Vagina (tissue), 2 donors: ENCODE measurements around the gene NALCN.

ENCODE experiments used
- POLR2A ChIP-seq, 2 donors: fragments of 450-650 bp; IDR thresholded peaks; one replicate each; pipeline ENCODE4 v1.6.1; 2017; ENCODE audit warnings: antibody characterized with exemption in 2 of 2, mild to moderate bottlenecking in 2 of 2, moderate library complexity in 2 of 2
- POLR2AphosphoS5 ChIP-seq, 2 donors: sonication (generic); formaldehyde crosslinking; IDR thresholded peaks; one replicate each; pipeline ENCODE4 v1.9.0; 2017; ENCODE audit warnings: antibody characterized with exemption in 2 of 2, mild to moderate bottlenecking in 2 of 2, low read depth in 1 of 2; ENCODE audit not compliant: insufficient read depth in 1 of 2
- TF ChIP-seq, protein P1 (sequence below), 3 experiments: fragments of 450-650 bp in 2 of 3; fragments of 200-600 bp in 1 of 3; sonication (generic) in 1 of 3; IDR thresholded peaks; one replicate each; pipeline ENCODE4 v1.5.1; 2017 to 2019; ENCODE audit warnings: antibody characterized with exemption in 3 of 3, mild to moderate bottlenecking in 2 of 3, moderate library complexity in 2 of 3

GRCh38 chr13:101343128-101343787 lies 73.0 kb downstream of the NALCN start:
- TF ChIP-seq, protein P1, sequence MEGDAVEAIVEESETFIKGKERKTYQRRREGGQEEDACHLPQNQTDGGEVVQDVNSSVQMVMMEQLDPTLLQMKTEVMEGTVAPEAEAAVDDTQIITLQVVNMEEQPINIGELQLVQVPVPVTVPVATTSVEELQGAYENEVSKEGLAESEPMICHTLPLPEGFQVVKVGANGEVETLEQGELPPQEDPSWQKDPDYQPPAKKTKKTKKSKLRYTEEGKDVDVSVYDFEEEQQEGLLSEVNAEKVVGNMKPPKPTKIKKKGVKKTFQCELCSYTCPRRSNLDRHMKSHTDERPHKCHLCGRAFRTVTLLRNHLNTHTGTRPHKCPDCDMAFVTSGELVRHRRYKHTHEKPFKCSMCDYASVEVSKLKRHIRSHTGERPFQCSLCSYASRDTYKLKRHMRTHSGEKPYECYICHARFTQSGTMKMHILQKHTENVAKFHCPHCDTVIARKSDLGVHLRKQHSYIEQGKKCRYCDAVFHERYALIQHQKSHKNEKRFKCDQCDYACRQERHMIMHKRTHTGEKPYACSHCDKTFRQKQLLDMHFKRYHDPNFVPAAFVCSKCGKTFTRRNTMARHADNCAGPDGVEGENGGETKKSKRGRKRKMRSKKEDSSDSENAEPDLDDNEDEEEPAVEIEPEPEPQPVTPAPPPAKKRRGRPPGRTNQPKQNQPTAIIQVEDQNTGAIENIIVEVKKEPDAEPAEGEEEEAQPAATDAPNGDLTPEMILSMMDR (IDR thresholded peaks at IDR 0.05), result no peak
- TF ChIP-seq POLR2AphosphoS5 (IDR thresholded peaks at IDR 0.05; ENCODE audit: insufficient read depth in 1 of 2, low read depth in 1 of 2) (no peak), POLR2A (IDR thresholded peaks at IDR 0.05) (no peak)
